SK-N-SH (cell line): Measurements from ENCODE around the gene RNF7. TPM values are rescaled to one million over a fixed set of nuclear protein-coding genes. Genes with fewer than 3 reads are reported as not detected.
A peak's percentile ranks its signal among the peaks of the same experiment; 100 is the strongest.

Experiments
- CTCF ChIA-PET: fragments of 300-600, 350-600 bp; formaldehyde crosslinking; extraction: SDS; loops from one replicate; lab custom pipeline; 2021; lab: Yijun Ruan, JAX
- POLR2A ChIA-PET: fragments of 350-600 bp; sonication (Branson Sonifier 250); formaldehyde crosslinking; extraction: SDS; loops from one replicate; lab custom pipeline; 2020; ENCODE audit warnings: antibody characterized with exemption, inconsistent platforms; lab: Yijun Ruan, JAX
- DNase-seq: peaks from one replicate; pipeline ENCODE4 v3.0.0; 2012
- H2AFZ ChIP-seq: fragments of 200-600 bp; sonication (generic); 2 replicates; pipeline ENCODE4 v1.8.1; 2016; ENCODE audit warnings: antibody characterized with exemption, mild to moderate bottlenecking, low read depth
- H3F3A ChIP-seq: fragments of 200-600 bp; sonication (generic); replicated peaks from 2 replicates; pipeline ENCODE3; 2016; ENCODE audit warnings: antibody characterized with exemption, mild to moderate bottlenecking; ENCODE audit not compliant: insufficient read depth
- H3K27ac ChIP-seq, 2 experiments: fragments of 200-500 bp in 1 of 2; fragments of 200-600 bp in 1 of 2; sonication (Bioruptor generic) in 1 of 2; sonication (generic), shearing (Covaris generic) in 1 of 2; 2 replicates each; pipeline versions ENCODE4 v1.5.1 to v1.6.1; 2014 to 2016; ENCODE audit warnings: low read depth in 2 of 2, inconsistent platforms in 1 of 2, low read length in 1 of 2, mild to moderate bottlenecking in 1 of 2, mixed read lengths in 1 of 2
- H3K27me3 ChIP-seq: fragments of 200-600 bp; sonication (generic), shearing (Covaris generic); 2 replicates; pipeline ENCODE4 v1.6.1; 2016; ENCODE audit warnings: mixed run types; ENCODE audit not compliant: insufficient read depth
- H3K36me3 ChIP-seq, 2 experiments: fragments of 200-500 bp in 1 of 2; fragments of 200-600 bp in 1 of 2; sonication (Bioruptor generic) in 1 of 2; sonication (generic) in 1 of 2; replicated peaks in 1 of 2; 2 replicates each; pipeline versions ENCODE3 to v1.5.1; 2014 to 2016; ENCODE audit warnings: low read length in 1 of 2, mild to moderate bottlenecking in 1 of 2; ENCODE audit not compliant: insufficient read depth in 2 of 2, control insufficient read depth in 1 of 2
- H3K4me1 ChIP-seq, 2 experiments: fragments of 200-500 bp in 1 of 2; fragments of 200-600 bp in 1 of 2; sonication (Bioruptor generic) in 1 of 2; sonication (generic), shearing (Covaris generic) in 1 of 2; 2 replicates each; pipeline versions ENCODE4 v1.5.1 to v1.6.1; 2014 to 2016; ENCODE audit warnings: low read depth in 1 of 2, low read length in 1 of 2, mixed run types in 1 of 2; ENCODE audit not compliant: insufficient read depth in 2 of 2, control insufficient read depth in 1 of 2
- H3K4me2 ChIP-seq: fragments of 200-600 bp; sonication (generic), shearing (Covaris generic); 2 replicates; pipeline ENCODE4 v1.6.1; 2017; ENCODE audit warnings: mixed run types
- H3K4me3 ChIP-seq, 2 experiments: fragments of 200-500 bp in 1 of 2; fragments of 200-600 bp in 1 of 2; sonication (Bioruptor generic) in 1 of 2; sonication (generic), shearing (Covaris generic) in 1 of 2; 2 replicates each; pipeline versions ENCODE4 v1.5.1 to v1.8.1; 2014 to 2016; ENCODE audit warnings: low read depth in 2 of 2, inconsistent platforms in 1 of 2, low read length in 1 of 2, mild to moderate bottlenecking in 1 of 2, mixed read lengths in 1 of 2, moderate library complexity in 1 of 2
- H3K79me2 ChIP-seq: fragments of 200-600 bp; sonication (generic); 2 replicates; pipeline ENCODE4 v1.8.1; 2017; ENCODE audit warnings: mild to moderate bottlenecking; ENCODE audit not compliant: insufficient read depth
- H3K9ac ChIP-seq: fragments of 200-600 bp; sonication (generic); 2 replicates; pipeline ENCODE4 v1.6.1; 2017; ENCODE audit warnings: mixed run types
- H3K9me2 ChIP-seq: fragments of 200-600 bp; sonication (generic); 2 replicates; pipeline ENCODE4 v1.6.1; 2017; ENCODE audit warnings: mixed run types
- H3K9me3 ChIP-seq: fragments of 200-600 bp; sonication (generic); 2 replicates; pipeline ENCODE4 v1.6.1; 2017; ENCODE audit warnings: mixed run types, mild to moderate bottlenecking, moderate library complexity
- H4K20me1 ChIP-seq: fragments of 200-600 bp; sonication (generic); 2 replicates; pipeline ENCODE4 v1.6.1; 2017; ENCODE audit warnings: mild to moderate bottlenecking, mixed run types; ENCODE audit not compliant: insufficient read depth
- CHD2 ChIP-seq: fragments of 150-350 bp; IDR thresholded peaks from 2 replicates; pipeline ENCODE4 v1.6.1; 2018; ENCODE audit warnings: low read length; ENCODE audit not compliant: partially characterized antibody
- CTCF ChIP-seq: fragments of 200-600 bp; sonication (generic); IDR thresholded peaks from 2 replicates; pipeline ENCODE4 v1.6.1; 2017; ENCODE audit warnings: antibody characterized with exemption, mild to moderate bottlenecking, moderate library complexity
- ELF1 ChIP-seq: IDR thresholded peaks from 2 replicates; pipeline ENCODE4 v1.4.0; 2012
- EP300 ChIP-seq, 2 experiments: IDR thresholded peaks; 2 replicates each; pipeline versions ENCODE4 v1.4.0 to v1.6.1; 2012; ENCODE audit warnings: borderline replicate concordance in 1 of 2, low read depth in 1 of 2, low read length in 1 of 2
- EZH2phosphoT487 ChIP-seq: fragments of 200-600 bp; sonication (generic); IDR thresholded peaks from 2 replicates; pipeline ENCODE4 v1.6.1; 2017; ENCODE audit warnings: low read depth, mixed run types, mild to moderate bottlenecking, antibody characterized with exemption, moderate library complexity, borderline replicate concordance
- FOSL2 ChIP-seq: IDR thresholded peaks from 2 replicates; pipeline ENCODE4 v1.4.0; 2012; ENCODE audit warnings: low read depth, mild to moderate bottlenecking, moderate library complexity, borderline replicate concordance
- FOXJ3 ChIP-seq: sonication (generic); formaldehyde crosslinking; IDR thresholded peaks from 2 replicates; pipeline ENCODE4 v1.5.1; 2020; ENCODE audit warnings: mild to moderate bottlenecking, missing genetic modification reagents
- FOXM1 ChIP-seq: IDR thresholded peaks from 2 replicates; pipeline ENCODE4 v1.4.0; 2012; ENCODE audit warnings: low read depth, mild to moderate bottlenecking
- GATA2 ChIP-seq: sonication (generic); formaldehyde crosslinking; IDR thresholded peaks from 2 replicates; pipeline ENCODE4 v1.5.0; 2020; ENCODE audit warnings: mild to moderate bottlenecking, missing genetic modification reagents
- IRF3 ChIP-seq: fragments of 150-350 bp; IDR thresholded peaks from 2 replicates; pipeline ENCODE4 v1.6.1; 2016; ENCODE audit warnings: mild to moderate bottlenecking, low read depth, low read length
- JUND ChIP-seq: IDR thresholded peaks from 2 replicates; pipeline ENCODE4 v1.4.0; 2012
- MEF2A ChIP-seq: IDR thresholded peaks from 2 replicates; pipeline ENCODE4 v1.4.0; 2012; ENCODE audit warnings: low read depth, borderline replicate concordance
- NRF1 ChIP-seq: IDR thresholded peaks from 2 replicates; pipeline ENCODE4 v1.6.1; 2012; ENCODE audit warnings: low read depth, mild to moderate bottlenecking, low read length
- POLR2AphosphoS5 ChIP-seq: IDR thresholded peaks from 2 replicates; pipeline ENCODE4 v1.6.1; 2012; ENCODE audit warnings: low read depth, low read length
- RAD21 ChIP-seq: IDR thresholded peaks from 2 replicates; pipeline ENCODE4 v1.6.1; 2012; ENCODE audit warnings: mild to moderate bottlenecking, low read length
- RCOR1 ChIP-seq: fragments of 150-350 bp; IDR thresholded peaks from 2 replicates; pipeline ENCODE4 v1.6.1; 2017; ENCODE audit warnings: antibody characterized with exemption, low read length
- TAF1 ChIP-seq: IDR thresholded peaks from 2 replicates; pipeline ENCODE4 v1.6.1; 2012; ENCODE audit warnings: low read depth, mild to moderate bottlenecking, low read length, moderate library complexity, borderline replicate concordance
- TCF12 ChIP-seq: IDR thresholded peaks from 2 replicates; pipeline ENCODE4 v1.4.0; 2012
- YY1 ChIP-seq: IDR thresholded peaks from 2 replicates; pipeline ENCODE4 v1.4.0; 2012; ENCODE audit warnings: low read depth, mild to moderate bottlenecking
- WGBS: methylation state at CpG from one replicate; pipeline ENCODE4 v1.1.6; 2017; ENCODE audit warnings: low lambda C conversion rate; 5-methylcytosine and 5-hydroxymethylcytosine counted together
- polyA plus RNA-seq, 3 experiments: library from polyadenylated mRNA; depleted of rRNA; stranded (reverse); fragments of >200 nt; gene quantifications; 2 replicates each; pipeline ENCODE4 v1.2.3, GENCODE V29; 2012
- TF ChIP-seq, protein P1 (sequence below): fragments of 150-350 bp; IDR thresholded peaks from 2 replicates; pipeline ENCODE4 v1.6.1; 2017; ENCODE audit warnings: antibody characterized with exemption, low read length, low read depth, borderline replicate concordance
- TF ChIP-seq, protein P2 (sequence below): IDR thresholded peaks from 2 replicates; pipeline ENCODE4 v1.6.1; 2012; ENCODE audit warnings: mild to moderate bottlenecking, low read depth, low read length, moderate library complexity
- TF ChIP-seq, protein P3 (sequence below): IDR thresholded peaks from 2 replicates; pipeline ENCODE4 v1.4.0; 2012; ENCODE audit warnings: low read depth, borderline replicate concordance
- TF ChIP-seq, protein P4 (sequence below): IDR thresholded peaks from 2 replicates; pipeline ENCODE4 v1.4.0; 2012; ENCODE audit warnings: low read depth

Gene RNF7
- polyA plus RNA-seq (2012; rRNA removed): 77.1 and 119 TPM in 2 replicates
- polyA plus RNA-seq (2012; cell fraction: cytosol; rRNA removed): 128 and 145 TPM in 2 replicates
- 21.7 and 28.3 TPM in 2 replicates for polyA plus RNA-seq (2012; cell fraction: nucleus; rRNA removed)

DNA sequence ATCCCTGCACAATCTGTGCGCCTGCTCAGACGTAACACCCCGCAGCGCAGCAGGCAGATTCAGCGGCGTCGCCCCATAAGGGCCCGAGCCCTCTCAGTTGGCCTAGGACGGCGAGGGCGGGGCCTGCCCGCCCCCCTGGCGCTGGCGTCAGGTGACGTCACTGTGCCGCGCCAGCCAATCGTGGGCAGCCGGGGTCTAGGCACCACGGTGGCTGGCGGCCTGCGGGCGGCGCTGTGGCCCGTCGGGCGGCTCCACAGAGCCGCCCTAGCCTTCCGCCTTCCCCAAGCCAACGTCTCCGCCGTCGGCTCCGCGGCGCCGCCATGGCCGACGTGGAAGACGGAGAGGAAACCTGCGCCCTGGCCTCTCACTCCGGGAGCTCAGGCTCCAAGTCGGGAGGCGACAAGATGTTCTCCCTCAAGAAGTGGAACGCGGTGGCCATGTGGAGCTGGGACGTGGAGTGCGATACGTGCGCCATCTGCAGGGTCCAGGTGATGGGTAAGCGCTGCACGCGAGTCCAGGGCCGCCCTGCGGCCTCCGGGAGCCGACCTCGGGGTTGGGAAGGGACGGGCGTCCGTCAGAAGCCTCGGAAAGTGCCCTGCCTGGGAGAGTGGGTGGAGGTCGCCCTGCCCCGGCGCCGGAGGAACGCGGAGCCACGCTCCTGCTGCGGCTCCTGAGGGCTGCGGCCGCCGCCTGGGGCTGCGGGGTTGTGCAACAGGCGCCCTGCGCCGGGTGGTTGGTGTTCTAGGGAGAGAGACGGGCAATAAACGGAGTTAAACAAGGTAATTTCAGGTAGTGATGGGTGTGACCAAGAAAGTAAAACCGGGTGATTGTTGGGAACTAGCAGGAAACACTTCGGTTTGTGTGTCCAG, at the start of gene RNF7:
Gene RNF7 (plus strand): TSS at position 277 of the 869 bp plus-strand sequence. CDS start 44 bp downstream, at position 321.
- WGBS: under 1% methylated on average over 29 of the region's 81 CpGs
- H3K9ac ChIP-seq: peak within 1 kb of the TSS; percentile 98
- no peaks in the 10 kb centered on the region for H3K9me3 ChIP-seq
- ChIA-PET POLR2A (interaction anchor here (0.6 to 1.7 kb wide), 4 partner anchors 12 to 138 kb away, joined by 3 to 9 read pairs (median 3); partner anchors contain the start of gene ATP1B3), CTCF (interaction anchor here (0.6 to 5.7 kb wide), 35 partner anchors 9 to 569 kb away, joined by 3 to 45 read pairs (median 4); partner anchors contain the start of genes ATP1B3 and GRK7)
- no peaks in the 10 kb centered on the region for H3K27me3 ChIP-seq
- H3K79me2 ChIP-seq: peaks cover 51% of the 10 kb centered on the region
- no peaks in the 10 kb centered on the region for H3F3A ChIP-seq
- H3K4me2 ChIP-seq: peak within 1 kb of the TSS; percentile 73
- peak within 1 kb of the TSS; percentile 83 to 92 for H3K27ac ChIP-seq
- H2AFZ ChIP-seq: peak within 1 kb of the TSS; percentile 96
- no peaks in the 10 kb centered on the region for H3K9me2 ChIP-seq
- peaks cover 21% of the 10 kb centered on the region; the same call in 1 of the 2 replicates for H4K20me1 ChIP-seq
- H3K36me3 ChIP-seq: peaks cover 9 to 18% of the 10 kb centered on the region in 2 experiments
- peak within 1 kb of the TSS; percentile 96 to 97 for H3K4me3 ChIP-seq
- DNase-seq: peak; percentile 98
- H3K4me1 ChIP-seq: peaks cover 13 to 15% of the 10 kb centered on the region in 2 experiments; a peak in 3 of 4 replicates
- TF ChIP-seq NRF1 (peak; percentile 64), FOXM1 (no peak), IRF3 (peak; percentile 39; the same call in 1 of the 2 replicates), TAF1 (peak; percentile 68), JUND (no peak), EP300 (IDR thresholded peaks at IDR 0.05; ENCODE audit: borderline replicate concordance in 1 of 2, low read depth in 1 of 2, low read length in 1 of 2) (0 out of 4 replicates have a peak, but pooled peaks of 1 of the 2 experiments have one; percentile 29), RAD21 (peak; percentile 75), GATA2 (CRISPR knock-in tag) (no peak), YY1 (peak; percentile 87), FOSL2 (no peak), RCOR1 (peak; percentile 37; the same call in 1 of the 2 replicates), ELF1 (peak; percentile 55), TCF12 (no peak; the same call in 1 of the 2 replicates), FOXJ3 (CRISPR knock-in tag) (no peak), CTCF (peak; percentile 77), POLR2AphosphoS5 (peak; percentile 88), MEF2A (no peak), CHD2 (peak; percentile 77), EZH2phosphoT487 (no peak)
- TF ChIP-seq, protein P1, sequence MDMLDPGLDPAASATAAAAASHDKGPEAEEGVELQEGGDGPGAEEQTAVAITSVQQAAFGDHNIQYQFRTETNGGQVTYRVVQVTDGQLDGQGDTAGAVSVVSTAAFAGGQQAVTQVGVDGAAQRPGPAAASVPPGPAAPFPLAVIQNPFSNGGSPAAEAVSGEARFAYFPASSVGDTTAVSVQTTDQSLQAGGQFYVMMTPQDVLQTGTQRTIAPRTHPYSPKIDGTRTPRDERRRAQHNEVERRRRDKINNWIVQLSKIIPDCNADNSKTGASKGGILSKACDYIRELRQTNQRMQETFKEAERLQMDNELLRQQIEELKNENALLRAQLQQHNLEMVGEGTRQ: no peak
- TF ChIP-seq, protein P2, sequence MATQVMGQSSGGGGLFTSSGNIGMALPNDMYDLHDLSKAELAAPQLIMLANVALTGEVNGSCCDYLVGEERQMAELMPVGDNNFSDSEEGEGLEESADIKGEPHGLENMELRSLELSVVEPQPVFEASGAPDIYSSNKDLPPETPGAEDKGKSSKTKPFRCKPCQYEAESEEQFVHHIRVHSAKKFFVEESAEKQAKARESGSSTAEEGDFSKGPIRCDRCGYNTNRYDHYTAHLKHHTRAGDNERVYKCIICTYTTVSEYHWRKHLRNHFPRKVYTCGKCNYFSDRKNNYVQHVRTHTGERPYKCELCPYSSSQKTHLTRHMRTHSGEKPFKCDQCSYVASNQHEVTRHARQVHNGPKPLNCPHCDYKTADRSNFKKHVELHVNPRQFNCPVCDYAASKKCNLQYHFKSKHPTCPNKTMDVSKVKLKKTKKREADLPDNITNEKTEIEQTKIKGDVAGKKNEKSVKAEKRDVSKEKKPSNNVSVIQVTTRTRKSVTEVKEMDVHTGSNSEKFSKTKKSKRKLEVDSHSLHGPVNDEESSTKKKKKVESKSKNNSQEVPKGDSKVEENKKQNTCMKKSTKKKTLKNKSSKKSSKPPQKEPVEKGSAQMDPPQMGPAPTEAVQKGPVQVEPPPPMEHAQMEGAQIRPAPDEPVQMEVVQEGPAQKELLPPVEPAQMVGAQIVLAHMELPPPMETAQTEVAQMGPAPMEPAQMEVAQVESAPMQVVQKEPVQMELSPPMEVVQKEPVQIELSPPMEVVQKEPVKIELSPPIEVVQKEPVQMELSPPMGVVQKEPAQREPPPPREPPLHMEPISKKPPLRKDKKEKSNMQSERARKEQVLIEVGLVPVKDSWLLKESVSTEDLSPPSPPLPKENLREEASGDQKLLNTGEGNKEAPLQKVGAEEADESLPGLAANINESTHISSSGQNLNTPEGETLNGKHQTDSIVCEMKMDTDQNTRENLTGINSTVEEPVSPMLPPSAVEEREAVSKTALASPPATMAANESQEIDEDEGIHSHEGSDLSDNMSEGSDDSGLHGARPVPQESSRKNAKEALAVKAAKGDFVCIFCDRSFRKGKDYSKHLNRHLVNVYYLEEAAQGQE: peak; percentile 22; the same call in 1 of the 2 replicates
- TF ChIP-seq, protein P3, sequence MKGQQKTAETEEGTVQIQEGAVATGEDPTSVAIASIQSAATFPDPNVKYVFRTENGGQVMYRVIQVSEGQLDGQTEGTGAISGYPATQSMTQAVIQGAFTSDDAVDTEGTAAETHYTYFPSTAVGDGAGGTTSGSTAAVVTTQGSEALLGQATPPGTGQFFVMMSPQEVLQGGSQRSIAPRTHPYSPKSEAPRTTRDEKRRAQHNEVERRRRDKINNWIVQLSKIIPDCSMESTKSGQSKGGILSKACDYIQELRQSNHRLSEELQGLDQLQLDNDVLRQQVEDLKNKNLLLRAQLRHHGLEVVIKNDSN: peak; percentile 32
- TF ChIP-seq, protein P4, sequence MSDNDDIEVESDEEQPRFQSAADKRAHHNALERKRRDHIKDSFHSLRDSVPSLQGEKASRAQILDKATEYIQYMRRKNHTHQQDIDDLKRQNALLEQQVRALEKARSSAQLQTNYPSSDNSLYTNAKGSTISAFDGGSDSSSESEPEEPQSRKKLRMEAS: peak; percentile 36; the same call in 1 of the 2 replicates
